Kidney (tissue), 14 donors: ENCODE measurements around the gene MCM3AP. TPM values are rescaled to one million over a fixed set of nuclear protein-coding genes. Genes with fewer than 3 reads are reported as not detected.

Experiments
- DNase-seq, 5 donors: peaks; one replicate each; pipeline ENCODE4 v3.0.0-alpha.2; 2013 to 2020
- FAIRE-seq: peaks from 2 replicates; lab custom pipeline; 2012; peaks lifted over from hg19 to GRCh38; lab: Jason Lieb, UNC
- H3K27ac ChIP-seq, 2 donors: one replicate each; pipeline ENCODE4 v1.7.0; 2013; ENCODE audit warnings: low read depth in 2 of 2, low read length in 2 of 2, inconsistent platforms in 1 of 2
- H3K27me3 ChIP-seq: one replicate; pipeline ENCODE4 v1.7.1; 2013; ENCODE audit warnings: low read length, inconsistent platforms; ENCODE audit not compliant: control insufficient read depth, insufficient read depth
- H3K36me3 ChIP-seq, 3 donors: one replicate each; pipeline versions ENCODE4 v1.7.0 to v1.7.1; 2013; ENCODE audit warnings: low read length in 3 of 3, control low read depth in 1 of 3, inconsistent platforms in 1 of 3; ENCODE audit not compliant: insufficient read depth in 3 of 3, control insufficient read depth in 2 of 3
- H3K4me1 ChIP-seq, 3 donors: one replicate each; pipeline versions ENCODE4 v1.7.0 to v1.7.1; 2013; ENCODE audit warnings: low read length in 3 of 3, inconsistent platforms in 1 of 3, low read depth in 1 of 3; ENCODE audit not compliant: control insufficient read depth in 2 of 3, insufficient read depth in 2 of 3
- H3K4me3 ChIP-seq, 3 donors: one replicate each; pipeline versions ENCODE4 v1.7.0 to v1.8.1; 2013; ENCODE audit warnings: low read length in 3 of 3, control low read depth in 1 of 3, inconsistent platforms in 1 of 3
- H3K9ac ChIP-seq, 3 donors: one replicate each; pipeline versions ENCODE4 v1.7.0 to v1.7.1; 2013; ENCODE audit warnings: low read length in 3 of 3, control low read depth in 1 of 3, inconsistent platforms in 1 of 3
- H3K9me3 ChIP-seq, 3 donors: one replicate each; pipeline versions ENCODE4 v1.7.0 to v1.7.1; 2013; ENCODE audit warnings: low read length in 3 of 3, control low read depth in 1 of 3, inconsistent platforms in 1 of 3; ENCODE audit not compliant: control insufficient read depth in 2 of 3, insufficient read depth in 1 of 3
- intact Hi-C: fragments of 100-400 bp; cut with DNase I; formaldehyde crosslinking; loops from one replicate; pipeline ENCODE4 v1.11.1; 2022
- polyA plus RNA-seq: library from polyadenylated mRNA; stranded (reverse); fragments of 350-450 nt; fragmentation: Illumina TruSeq; extraction: RNeasy Lipid Tissue Mini Kit (QIAGEN cat#74804); gene quantifications from one replicate; pipeline ENCODE4 v1.2.3, GENCODE V29; 2014; ENCODE audit warnings: low read depth, low replicate concordance; ENCODE audit not compliant: insufficient read depth
- total RNA-seq: library from RNA; stranded (reverse); fragmentation: NEBNext Ultra II Directional; extraction: Animal tissue kit (Norgen Biotek cat#: 25700); gene quantifications from one replicate; pipeline ENCODE4 v1.2.1, GENCODE V29; 2021
- TF ChIP-seq, protein P1 (sequence below): IDR thresholded peaks from 3 replicates; pipeline ENCODE4 v1.5.1; 2012; ENCODE audit warnings: mild to moderate bottlenecking, moderate library complexity, borderline replicate concordance; ENCODE audit not compliant: insufficient read depth; ENCODE audit errors: extremely low read depth
- donor health status: control.
- donor health status: control.
- donor health status: control.
- donor health status: control.
- donor health status: control.
- donor health status: DM: yes; HTN: yes; CAD: no.
- donor health status: Normal renal cell carcinoma (clear cell type).

The MCM3AP gene
- total and polyA plus RNA-seq, 2 donors from 2014 or later, result 29.0 to 101 TPM

DNA sequence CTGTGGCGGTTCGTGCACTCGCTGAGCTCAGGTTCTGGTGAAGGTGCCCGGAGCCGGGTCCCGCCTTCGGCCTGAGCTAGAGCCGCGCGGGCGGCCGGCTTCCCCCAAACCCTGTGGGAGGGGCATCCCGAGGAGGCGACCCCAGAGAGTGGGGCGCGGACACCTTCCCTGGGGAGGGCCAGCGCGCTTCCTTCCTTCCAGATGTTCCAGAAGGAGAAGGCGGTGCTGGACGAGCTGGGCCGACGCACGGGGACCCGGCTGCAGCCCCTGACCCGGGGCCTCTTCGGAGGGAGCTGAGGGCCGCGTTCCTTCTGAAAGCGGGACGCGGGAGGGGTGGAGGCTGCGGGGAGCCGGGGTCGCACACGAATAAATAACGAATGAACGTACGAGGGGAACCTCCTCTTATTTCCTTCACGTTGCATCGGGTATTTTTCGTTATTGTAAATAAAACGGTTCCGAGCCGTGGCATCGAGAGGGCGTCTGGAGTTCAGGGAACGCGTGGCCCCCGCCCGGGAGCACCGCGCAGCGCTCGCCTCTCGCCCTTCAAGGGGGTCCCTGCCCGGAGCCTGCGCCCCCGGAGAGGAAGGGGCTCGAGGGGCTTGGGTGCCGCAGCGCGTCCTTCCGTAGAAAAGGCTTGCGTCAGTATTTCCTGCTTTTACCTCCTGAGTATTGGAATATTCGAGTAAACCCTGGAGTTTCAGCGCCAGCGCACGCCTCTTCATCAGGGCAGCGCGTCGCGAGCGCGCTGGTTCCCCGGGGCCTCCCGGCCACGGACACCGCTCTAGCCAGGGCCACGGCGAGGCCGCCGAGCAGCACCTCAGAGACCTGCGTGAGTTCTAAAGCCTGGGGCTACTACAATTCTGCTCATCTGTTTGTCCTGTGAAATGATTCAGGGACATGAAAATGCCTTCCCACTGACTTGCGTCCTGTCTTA is 12.2 kb upstream of the MCM3AP start:
- Histone ChIP-seq H3K9me3 (no peaks in the 10 kb centered on the region), H3K27me3 (no peaks in the 10 kb centered on the region), H3K9ac (peak overlapping the region in 2 of 3 donors; percentile 22 to 41), H3K4me3 (peak overlapping the region; percentile 16 to 51 (median 29)), H3K4me1 (peaks cover 0 to 2% (median 0%) of the 10 kb centered on the region in 3 donors), H3K36me3 (no peaks in the 10 kb centered on the region), H3K27ac (peak overlapping the region in 1 of 2 donors; percentile 72)
- DNase-seq (peak in 4 of 5 donors; percentile 33 to 62 (median 52)), FAIRE-seq (no peak)
- intact Hi-C loops, result no loop called here
- TF ChIP-seq, protein P1, sequence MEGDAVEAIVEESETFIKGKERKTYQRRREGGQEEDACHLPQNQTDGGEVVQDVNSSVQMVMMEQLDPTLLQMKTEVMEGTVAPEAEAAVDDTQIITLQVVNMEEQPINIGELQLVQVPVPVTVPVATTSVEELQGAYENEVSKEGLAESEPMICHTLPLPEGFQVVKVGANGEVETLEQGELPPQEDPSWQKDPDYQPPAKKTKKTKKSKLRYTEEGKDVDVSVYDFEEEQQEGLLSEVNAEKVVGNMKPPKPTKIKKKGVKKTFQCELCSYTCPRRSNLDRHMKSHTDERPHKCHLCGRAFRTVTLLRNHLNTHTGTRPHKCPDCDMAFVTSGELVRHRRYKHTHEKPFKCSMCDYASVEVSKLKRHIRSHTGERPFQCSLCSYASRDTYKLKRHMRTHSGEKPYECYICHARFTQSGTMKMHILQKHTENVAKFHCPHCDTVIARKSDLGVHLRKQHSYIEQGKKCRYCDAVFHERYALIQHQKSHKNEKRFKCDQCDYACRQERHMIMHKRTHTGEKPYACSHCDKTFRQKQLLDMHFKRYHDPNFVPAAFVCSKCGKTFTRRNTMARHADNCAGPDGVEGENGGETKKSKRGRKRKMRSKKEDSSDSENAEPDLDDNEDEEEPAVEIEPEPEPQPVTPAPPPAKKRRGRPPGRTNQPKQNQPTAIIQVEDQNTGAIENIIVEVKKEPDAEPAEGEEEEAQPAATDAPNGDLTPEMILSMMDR, result no peak

DNA sequence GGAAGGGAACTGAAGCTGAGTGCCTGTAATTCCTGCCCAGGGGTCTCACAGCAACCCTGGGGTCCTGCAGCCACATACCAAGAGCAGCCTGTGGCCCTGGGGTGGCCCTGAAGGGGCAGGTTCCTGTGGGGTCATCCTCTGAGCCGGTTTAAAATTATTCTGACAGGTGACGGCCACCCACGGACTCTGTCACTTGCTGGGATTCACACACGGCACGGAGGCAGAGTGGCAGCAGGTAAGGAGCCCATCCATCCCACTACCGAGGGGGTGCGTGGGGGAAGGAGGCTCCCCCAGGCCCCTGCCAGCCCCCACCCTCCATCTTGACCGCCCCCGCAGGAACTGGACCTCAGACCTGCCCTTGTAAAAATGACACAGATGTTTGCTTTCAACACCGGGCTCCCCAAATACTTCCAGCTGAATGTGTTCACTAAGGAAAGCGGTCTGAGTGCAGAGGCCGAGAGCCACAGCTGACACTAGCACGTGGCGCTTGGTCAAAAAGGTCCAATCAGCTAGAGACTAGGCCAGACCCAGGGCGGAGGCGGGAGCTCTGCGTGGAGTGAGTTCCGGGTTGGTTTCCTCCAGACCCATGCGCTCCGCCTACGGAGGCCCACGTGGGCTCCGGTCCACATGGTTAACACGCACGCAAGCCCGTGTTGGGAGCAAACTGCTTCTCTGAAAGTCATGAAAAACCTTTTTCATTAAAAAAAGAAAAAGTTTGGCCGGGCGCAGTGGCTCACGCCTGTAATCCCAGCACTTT is 10.8 kb upstream of the MCM3AP start:
- FAIRE-seq, result no peak
- no peak overlapping the region for H3K27ac ChIP-seq

DNA sequence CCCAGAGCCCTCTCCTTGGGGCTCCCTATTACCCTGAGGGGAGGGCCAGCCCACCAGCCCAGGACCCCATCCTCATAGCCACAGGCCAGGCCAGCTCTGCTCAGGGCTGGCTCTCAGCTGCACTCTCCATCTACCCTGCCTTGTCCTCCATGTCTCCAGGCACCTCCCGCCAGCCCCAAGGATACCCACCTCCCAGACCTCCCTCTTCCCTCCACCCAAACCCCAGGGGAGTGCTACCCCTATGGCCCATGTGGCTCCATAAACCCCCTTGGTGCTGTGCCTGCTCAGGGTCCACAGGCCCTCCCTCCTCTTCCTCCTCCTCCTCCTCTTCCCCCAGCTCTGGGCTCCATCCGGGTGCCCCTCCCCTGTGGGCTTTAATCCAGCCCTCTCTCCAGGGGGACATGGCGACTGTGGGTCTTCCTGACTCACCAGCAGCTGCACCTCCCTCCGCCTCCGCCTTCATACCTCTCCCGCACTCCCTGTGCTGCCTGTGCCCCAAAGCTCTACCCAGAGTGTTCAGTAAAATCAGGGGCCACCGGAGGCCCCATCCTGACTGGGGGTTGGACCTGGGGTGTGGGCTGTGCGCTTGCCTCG is 9.9 kb upstream of the MCM3AP start:
- Histone ChIP-seq H3K36me3 (peaks cover 6 to 7% (median 7%) of the 10 kb centered on the region in 3 donors), H3K27ac (no peak overlapping the region), H3K9ac (no peak overlapping the region), H3K4me3 (no peak overlapping the region), H3K9me3 (no peaks in the 10 kb centered on the region), H3K27me3 (no peaks in the 10 kb centered on the region), H3K4me1 (peaks cover 0 to 2% (median 0%) of the 10 kb centered on the region in 3 donors)
- TF ChIP-seq, protein P1, result no peak
- intact Hi-C loops, result no loop called here
- FAIRE-seq (no peak), DNase-seq (peak in 1 of 5 donors; percentile 30)

More for the DNA sequence above, 10.8 kb upstream of the MCM3AP start:
- Histone ChIP-seq H3K4me1 (peaks cover 0 to 2% (median 0%) of the 10 kb centered on the region in 3 donors), H3K9me3 (no peaks in the 10 kb centered on the region), H3K4me3 (no peak overlapping the region), H3K36me3 (peaks cover 6 to 7% (median 6%) of the 10 kb centered on the region in 3 donors), H3K9ac (no peak overlapping the region), H3K27me3 (no peaks in the 10 kb centered on the region)
- intact Hi-C loops, result no loop called here
- TF ChIP-seq, protein P1, result no peak
- peak; percentile 60 to 94 (median 79) for DNase-seq
